K562 (cell line): ENCODE data around the gene TANC1. TPM values are rescaled to one million over a fixed set of nuclear protein-coding genes. Genes with fewer than 3 reads are reported as not detected.

Source experiments
- ATAC-seq: fragments of 200-7000 bp; cut with Tn5 transposase; 3 replicates; pipeline ENCODE4 v1.9.1; 2020; ENCODE audit warnings: moderate library complexity
- BruUV-seq: library from RNA; stranded (reverse); fragments of 400-500 nt; replicated peaks from 2 replicates; lab custom pipeline; 2021; lab: Mats Ljungman, UMichigan
- CTCF ChIA-PET: fragments of 300-600 bp; formaldehyde crosslinking; extraction: SDS; loops from one replicate; lab custom pipeline; 2021; ENCODE audit warnings: low intra/inter-chr PET ratio; lab: Yijun Ruan, JAX
- POLR2A ChIA-PET: fragments of 300-600, 350-650 bp; sonication (Branson Sonifier 250); formaldehyde crosslinking; extraction: SDS; loops from one replicate; lab custom pipeline; 2021; ENCODE audit warnings: antibody characterized with exemption, inconsistent platforms; lab: Yijun Ruan, JAX
- DNase-seq, 4 experiments: peaks; one replicate each; pipeline versions ENCODE4 v3.0.0 to v3.0.0-alpha.2; 2011 to 2018; ENCODE audit warnings: low spot score in 3 of 4, mixed read lengths in 3 of 4; ENCODE audit errors: extremely low read depth in 1 of 4
- FAIRE-seq: peaks from 2 replicates; lab custom pipeline; 2011; peaks lifted over from hg19 to GRCh38; lab: Jason Lieb, UNC
- H2AFZ ChIP-seq: 2 replicates; pipeline ENCODE4 v1.6.0; 2011; ENCODE audit warnings: low read depth, low read length, control low read depth, inconsistent platforms
- H3K27ac ChIP-seq: fragments of 200-600 bp; 3 replicates; pipeline ENCODE4 v1.8.0; 2011; ENCODE audit warnings: low read depth, mild to moderate bottlenecking, control low read depth, inconsistent platforms, low read length, moderate library complexity, mixed read lengths; ENCODE audit errors: extremely low read depth
- H3K27me3 ChIP-seq, 2 experiments: fragments of 300-600 bp in 1 of 2; 2 replicates in 1 of 2; 3 replicates in 1 of 2; pipeline versions ENCODE4 v1.6.0 to v1.8.0; 2011; ENCODE audit warnings: inconsistent platforms in 2 of 2, low read length in 2 of 2, mild to moderate bottlenecking in 1 of 2, mixed read lengths in 1 of 2, moderate library complexity in 1 of 2; ENCODE audit not compliant: control insufficient read depth in 2 of 2, insufficient read depth in 2 of 2
- H3K36me3 ChIP-seq: fragments of 300-600 bp; 3 replicates; pipeline ENCODE4 v1.8.0; 2011; ENCODE audit warnings: mild to moderate bottlenecking, low read length, inconsistent platforms; ENCODE audit not compliant: control insufficient read depth, insufficient read depth
- H3K4me1 ChIP-seq, 2 experiments: fragments of 200-600 bp in 1 of 2; replicated peaks in 1 of 2; 2 replicates in 1 of 2; 3 replicates in 1 of 2; pipeline versions ENCODE4 v1.5.1 to v1.8.0; 2011; ENCODE audit warnings: inconsistent platforms in 2 of 2, low read length in 2 of 2, mild to moderate bottlenecking in 1 of 2, mixed read lengths in 1 of 2, moderate library complexity in 1 of 2; ENCODE audit not compliant: control insufficient read depth in 2 of 2, insufficient read depth in 2 of 2
- H3K4me2 ChIP-seq: 2 replicates; pipeline ENCODE4 v1.6.1; 2011; ENCODE audit warnings: low read length, control low read depth, inconsistent platforms, mixed read lengths; ENCODE audit not compliant: insufficient read depth
- H3K4me3 ChIP-seq: fragments of 200-600 bp; sonication (generic), shearing (Covaris generic); 2 replicates; pipeline ENCODE4 v1.5.1; 2016; ENCODE audit warnings: control low read depth, inconsistent platforms
- H3K79me2 ChIP-seq: fragments of 200-600 bp; 3 replicates; pipeline ENCODE4 v1.8.0; 2011; ENCODE audit warnings: low read length, inconsistent platforms; ENCODE audit not compliant: control insufficient read depth, insufficient read depth
- H3K9ac ChIP-seq, 2 experiments: 2 replicates each; pipeline versions ENCODE4 v1.6.0 to v1.6.1; 2011; ENCODE audit warnings: low read depth in 2 of 2, low read length in 2 of 2, control low read depth in 1 of 2, inconsistent platforms in 1 of 2, mild to moderate bottlenecking in 1 of 2, mixed read lengths in 1 of 2; ENCODE audit not compliant: insufficient read depth in 1 of 2
- H3K9me1 ChIP-seq: one replicate; pipeline ENCODE4 v1.6.0; 2011; ENCODE audit warnings: inconsistent platforms, mild to moderate bottlenecking, low read length, moderate library complexity; ENCODE audit not compliant: control insufficient read depth, insufficient read depth
- H3K9me3 ChIP-seq: replicated peaks from 2 replicates; pipeline ENCODE4 v1.5.1; 2011; ENCODE audit warnings: low read depth, low read length, inconsistent platforms; ENCODE audit not compliant: control insufficient read depth, insufficient read depth
- H4K20me1 ChIP-seq: replicated peaks from 2 replicates; pipeline ENCODE4 v1.6.1; 2011; ENCODE audit warnings: low read length, inconsistent platforms, mixed read lengths; ENCODE audit not compliant: control insufficient read depth, insufficient read depth
- BRD9 ChIP-seq: fragments of 450-650 bp; IDR thresholded peaks from 2 replicates; pipeline ENCODE4 v1.6.1; 2018; ENCODE audit warnings: low read depth; ENCODE audit not compliant: partially characterized antibody
- CBFA2T2 ChIP-seq: fragments of 450-650 bp; conservative IDR thresholded peaks from 2 replicates; pipeline ENCODE4 v1.6.1; 2017; ENCODE audit warnings: mild to moderate bottlenecking
- CC2D1A ChIP-seq: fragments of 450-650 bp; IDR thresholded peaks from 2 replicates; pipeline ENCODE4 v1.6.1; 2017; ENCODE audit warnings: mild to moderate bottlenecking
- FOXP1 ChIP-seq: sonication (generic); formaldehyde crosslinking; IDR thresholded peaks from 2 replicates; pipeline ENCODE4 v1.8.0; 2022; ENCODE audit warnings: mild to moderate bottlenecking, missing genetic modification reagents
- HMGN3 ChIP-seq: IDR thresholded peaks from 2 replicates; pipeline ENCODE4 v1.6.1; 2011; ENCODE audit warnings: borderline replicate concordance, low read depth, mild to moderate bottlenecking, mixed read lengths, low read length; ENCODE audit not compliant: insufficient read length; ENCODE audit errors: extremely low read depth
- HOXB6 ChIP-seq: fragments of 250-450 bp; sonication (Bioruptor Pico); IDR thresholded peaks from 2 replicates; pipeline ENCODE4 v1.5.1; 2022; ENCODE audit warnings: mild to moderate bottlenecking, borderline replicate concordance
- SMARCB1 ChIP-seq: IDR thresholded peaks from 2 replicates; pipeline ENCODE4 v1.6.1; 2011; ENCODE audit warnings: improper control_type of control experiment, low read depth; ENCODE audit not compliant: insufficient read length
- SUPT5H ChIP-seq: fragments of 450-650 bp; IDR thresholded peaks from 2 replicates; pipeline ENCODE4 v1.6.1; 2016
- TAF9B ChIP-seq: fragments of 450-650 bp; IDR thresholded peaks from 2 replicates; pipeline ENCODE4 v1.6.1; 2018; ENCODE audit warnings: mild to moderate bottlenecking; ENCODE audit not compliant: partially characterized antibody
- XRCC5 ChIP-seq: fragments of 200-400 bp; formaldehyde crosslinking; IDR thresholded peaks from 2 replicates; pipeline ENCODE4 v1.6.1; 2017; ENCODE audit warnings: low read depth, mild to moderate bottlenecking, low read length
- YY1 ChIP-seq, 3 experiments: IDR thresholded peaks; 2 replicates each; pipeline ENCODE4 v1.6.1; 2011; ENCODE audit warnings: low read length in 2 of 3, mild to moderate bottlenecking in 2 of 3, moderate library complexity in 2 of 3, borderline replicate concordance in 1 of 3, control low read depth in 1 of 3, low read depth in 1 of 3; ENCODE audit not compliant: insufficient read depth in 3 of 3, insufficient replicate concordance in 2 of 3, control insufficient read depth in 1 of 3, insufficient read length in 1 of 3; ENCODE audit errors: extremely low read depth in 1 of 3
- ZNF212 ChIP-seq: fragments of 450-650 bp; formaldehyde crosslinking; IDR thresholded peaks from 2 replicates; pipeline ENCODE4 v1.4.0; 2020; ENCODE audit warnings: mild to moderate bottlenecking
- ZSCAN29 ChIP-seq: fragments of 450-650 bp; IDR thresholded peaks from 2 replicates; pipeline ENCODE4 v1.6.1; 2017
- WGBS: fragments of 100-300 bp; shearing (Covaris generic); methylation state at CpG from one replicate; pipeline ENCODE4 v1.1.6; 2016; ENCODE audit warnings: low coverage, mixed read lengths; ENCODE audit not compliant: insufficient coverage; ENCODE audit errors: missing lambda C conversion rate; 5-methylcytosine and 5-hydroxymethylcytosine counted together
- in situ Hi-C: fragments of 300-500 bp; cut with MboI; formaldehyde crosslinking; loops from 4 replicates; pipeline ENCODE4 v1.15.0; 2018; ENCODE audit warnings: inconsistent platforms, mixed read lengths
- intact Hi-C: fragments of 100-400 bp; cut with micrococcal nuclease; formaldehyde crosslinking; loops from 2 replicates; pipeline ENCODE4 v1.14.2; 2022
- polyA plus RNA-seq, 8 experiments: library from polyadenylated mRNA; depleted of rRNA in 4 of 8; stranded (reverse) in 5 of 8; unstranded in 3 of 8; fragments of >200 nt; fragmentation: Nextera tagmentation in 2 of 8; fragmentation: Illumina TruSeq in 1 of 8; extraction: Ambion mirVana in 2 of 8; extraction: Trizol in 1 of 8; gene quantifications; 2 replicates each; pipeline versions ENCODE4 v1.2.1 to v1.2.3, GENCODE V29; 2011 to 2014; ENCODE audit warnings: inconsistent platforms in 1 of 8, missing spikeins in 1 of 8
- total RNA-seq, 7 experiments: library from RNA; depleted of rRNA in 6 of 7; stranded (reverse); fragments of >200 nt in 6 of 7; fragmentation: Illumina TruSeq in 2 of 7; extraction: Trizol in 2 of 7; gene quantifications; 2 replicates each; pipeline versions ENCODE4 v1.2.1 to v1.2.3, GENCODE V29; 2011 to 2021; ENCODE audit warnings: low replicate concordance in 1 of 7
- TF ChIP-seq, protein P1 (sequence below): fragments of 250-450 bp; sonication (Bioruptor Pico); IDR thresholded peaks from 2 replicates; pipeline ENCODE4 v1.8.0; 2021; ENCODE audit warnings: moderate library complexity, mild to moderate bottlenecking, inconsistent platforms
- TF ChIP-seq, protein P2 (sequence below): fragments of 250-450 bp; sonication (Bioruptor Pico); IDR thresholded peaks from 2 replicates; pipeline ENCODE4 v1.5.0; 2021; ENCODE audit warnings: mild to moderate bottlenecking, borderline replicate concordance

TANC1 gene
- total and polyA plus RNA-seq, 9 of the 15 experiments (the other 6 are each of a cell fraction or from before 2014, with no cell fraction given): under 0.01 to 0.20 (median 0.07) TPM; not detected in 1

DNA sequence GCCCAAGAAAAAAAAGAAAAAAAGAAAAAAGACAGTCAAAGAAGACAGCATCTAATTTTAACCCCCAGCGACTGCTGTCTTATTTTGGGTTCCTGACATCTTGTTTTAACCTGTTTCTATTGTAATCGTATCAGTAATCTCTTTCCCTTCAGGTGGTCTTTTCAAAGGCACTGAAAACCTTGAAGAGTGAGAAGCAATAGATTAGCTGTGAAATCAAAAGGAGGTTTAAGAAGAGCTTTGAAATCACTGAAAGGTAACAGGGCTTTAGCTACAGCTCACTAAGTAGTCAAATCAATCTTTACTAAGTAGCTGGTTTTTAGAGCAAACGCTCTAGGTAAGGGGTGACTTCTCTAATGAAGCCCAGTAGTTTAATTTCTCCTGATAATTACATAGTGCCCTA, 5.4 kb upstream of the TANC1 start:
- Histone ChIP-seq H2AFZ (no peak overlapping the region), H3K4me1 (peaks cover 0 to 5% of the 10 kb centered on the region in 2 experiments; a peak in 1 of 5 replicates), H3K9me3 (no peaks in the 10 kb centered on the region), H3K9ac (no peak overlapping the region), H3K36me3 (no peaks in the 10 kb centered on the region), H3K27ac (no peak overlapping the region), H3K4me2 (no peak overlapping the region), H3K79me2 (no peaks in the 10 kb centered on the region), H4K20me1 (no peaks in the 10 kb centered on the region), H3K27me3 (peaks cover 9 to 12% of the 10 kb centered on the region in 2 experiments), H3K9me1 (no peaks in the 10 kb centered on the region), H3K4me3 (no peak overlapping the region)
- no peak for TF ChIP-seq TAF9B
- TF ChIP-seq YY1 (IDR thresholded peaks at IDR 0.05; ENCODE audit: borderline replicate concordance in 1 of 3, control insufficient read depth in 1 of 3, extremely low read depth in 1 of 3, insufficient read depth in 3 of 3, insufficient read length in 1 of 3, insufficient replicate concordance in 2 of 3, low read depth in 1 of 3, low read length in 2 of 3): no peak
- TF ChIP-seq, protein P1, sequence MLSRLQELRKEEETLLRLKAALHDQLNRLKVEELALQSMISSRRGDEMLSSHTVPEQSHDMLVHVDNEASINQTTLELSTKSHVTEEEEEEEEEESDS (CRISPR knock-in tag): no peak
- no peak for TF ChIP-seq ZSCAN29
- no peak for TF ChIP-seq ZNF212 (CRISPR knock-in tag)
- TF ChIP-seq SUPT5H: no peak
- no peak for TF ChIP-seq SMARCB1
- TF ChIP-seq HMGN3: no peak
- no peak for TF ChIP-seq CBFA2T2
- TF ChIP-seq HOXB6: no peak
- TF ChIP-seq, protein P2, sequence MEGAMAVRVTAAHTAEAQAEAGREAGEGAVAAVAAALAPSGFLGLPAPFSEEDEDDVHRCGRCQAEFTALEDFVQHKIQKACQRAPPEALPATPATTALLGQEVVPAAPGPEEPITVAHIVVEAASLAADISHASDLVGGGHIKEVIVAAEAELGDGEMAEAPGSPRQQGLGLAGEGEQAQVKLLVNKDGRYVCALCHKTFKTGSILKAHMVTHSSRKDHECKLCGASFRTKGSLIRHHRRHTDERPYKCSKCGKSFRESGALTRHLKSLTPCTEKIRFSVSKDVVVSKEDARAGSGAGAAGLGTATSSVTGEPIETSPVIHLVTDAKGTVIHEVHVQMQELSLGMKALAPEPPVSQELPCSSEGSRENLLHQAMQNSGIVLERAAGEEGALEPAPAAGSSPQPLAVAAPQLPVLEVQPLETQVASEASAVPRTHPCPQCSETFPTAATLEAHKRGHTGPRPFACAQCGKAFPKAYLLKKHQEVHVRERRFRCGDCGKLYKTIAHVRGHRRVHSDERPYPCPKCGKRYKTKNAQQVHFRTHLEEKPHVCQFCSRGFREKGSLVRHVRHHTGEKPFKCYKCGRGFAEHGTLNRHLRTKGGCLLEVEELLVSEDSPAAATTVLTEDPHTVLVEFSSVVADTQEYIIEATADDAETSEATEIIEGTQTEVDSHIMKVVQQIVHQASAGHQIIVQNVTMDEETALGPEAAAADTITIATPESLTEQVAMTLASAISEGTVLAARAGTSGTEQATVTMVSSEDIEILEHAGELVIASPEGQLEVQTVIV (CRISPR knock-in tag): no peak
- no peak for TF ChIP-seq FOXP1 (CRISPR knock-in tag)
- TF ChIP-seq XRCC5: no peak
- no peak for TF ChIP-seq BRD9
- TF ChIP-seq CC2D1A: no peak
- in situ Hi-C loops: no loop called here
- no peak for ATAC-seq
- DNase-seq: no peak
- BruUV-seq: no TSS peak
- FAIRE-seq: no peak
- intact Hi-C loops: no loop called here
- WGBS: 0% methylated on average over 3 of the region's 3 CpGs
- ChIA-PET CTCF (no interaction called here), POLR2A (interaction anchor here (0.6 to 1.1 kb wide), 2 partner anchors 14 to 22 kb away, joined by 3 to 6 read pairs; no protein-coding TSS in a partner anchor)
